ENCODE data around the gene LDLRAD4.

Gene LDLRAD4

GRCh38 chr18:13372531-13372951 is 154.0 kb downstream of the LDLRAD4 start:
- no peak for DNase-seq (ENCODE audit: low read depth)

DNA sequence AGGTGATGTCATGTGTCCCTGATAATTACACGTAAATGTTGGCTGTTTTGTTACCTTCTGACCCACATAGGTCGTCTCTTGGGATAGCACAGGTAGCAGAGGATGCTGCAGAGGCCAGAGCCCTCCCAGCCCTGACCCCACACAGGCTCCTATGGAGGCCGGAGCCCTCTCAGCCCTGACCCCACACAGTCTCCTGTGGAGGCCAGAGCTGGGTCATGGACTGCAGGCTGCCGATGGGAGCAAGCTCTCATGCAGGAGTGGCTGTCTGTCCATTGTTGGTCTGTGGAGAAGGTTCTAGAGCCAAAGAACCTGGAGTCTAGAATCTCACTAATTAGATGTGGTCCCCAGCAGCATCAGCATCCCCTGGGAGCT is 155.5 kb downstream of the LDLRAD4 start:
- no peak for DNase-seq (ENCODE audit: low read depth)

DNA sequence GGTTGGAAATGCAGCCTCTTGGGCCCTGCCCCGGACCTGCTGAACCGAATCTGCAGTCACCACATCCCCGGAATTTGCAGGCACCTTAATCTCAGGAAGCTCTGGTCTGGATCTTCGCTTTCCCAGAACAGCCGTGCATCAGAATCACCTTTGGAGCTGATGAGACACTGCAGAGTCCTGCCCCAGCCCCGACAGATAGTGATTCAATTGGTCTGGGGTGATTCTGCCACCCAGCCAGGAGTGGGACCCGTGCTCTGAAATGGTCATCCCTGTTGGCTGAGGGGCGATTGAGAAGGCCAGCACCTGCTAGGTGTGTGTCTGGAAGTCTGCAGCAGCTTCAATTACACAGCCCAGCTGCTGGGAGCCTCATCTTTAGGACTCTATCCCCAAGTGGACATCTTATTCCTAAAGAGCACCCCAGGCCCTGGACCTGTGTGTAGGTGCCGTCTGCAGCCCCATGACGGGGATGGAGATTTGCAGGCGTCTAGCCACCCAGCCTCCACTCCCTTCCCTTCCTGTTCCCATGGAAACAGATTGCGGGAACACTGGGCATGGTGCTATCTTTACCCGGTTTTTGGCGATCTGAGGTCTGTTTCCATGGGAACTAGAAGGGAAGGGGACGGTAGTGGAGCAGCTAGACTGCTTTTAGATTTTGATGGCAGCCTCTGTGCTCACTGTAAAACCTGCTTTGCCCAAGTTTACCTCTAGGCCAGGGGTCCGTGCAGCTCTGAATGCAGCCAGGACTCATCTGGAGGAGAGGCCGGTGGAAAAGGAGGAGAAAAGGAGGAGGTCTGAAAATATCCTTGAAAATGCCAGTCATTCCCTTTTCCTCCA is 156.1 kb downstream of the LDLRAD4 start:
- DNase-seq (ENCODE audit: low read depth): no peak

DNA sequence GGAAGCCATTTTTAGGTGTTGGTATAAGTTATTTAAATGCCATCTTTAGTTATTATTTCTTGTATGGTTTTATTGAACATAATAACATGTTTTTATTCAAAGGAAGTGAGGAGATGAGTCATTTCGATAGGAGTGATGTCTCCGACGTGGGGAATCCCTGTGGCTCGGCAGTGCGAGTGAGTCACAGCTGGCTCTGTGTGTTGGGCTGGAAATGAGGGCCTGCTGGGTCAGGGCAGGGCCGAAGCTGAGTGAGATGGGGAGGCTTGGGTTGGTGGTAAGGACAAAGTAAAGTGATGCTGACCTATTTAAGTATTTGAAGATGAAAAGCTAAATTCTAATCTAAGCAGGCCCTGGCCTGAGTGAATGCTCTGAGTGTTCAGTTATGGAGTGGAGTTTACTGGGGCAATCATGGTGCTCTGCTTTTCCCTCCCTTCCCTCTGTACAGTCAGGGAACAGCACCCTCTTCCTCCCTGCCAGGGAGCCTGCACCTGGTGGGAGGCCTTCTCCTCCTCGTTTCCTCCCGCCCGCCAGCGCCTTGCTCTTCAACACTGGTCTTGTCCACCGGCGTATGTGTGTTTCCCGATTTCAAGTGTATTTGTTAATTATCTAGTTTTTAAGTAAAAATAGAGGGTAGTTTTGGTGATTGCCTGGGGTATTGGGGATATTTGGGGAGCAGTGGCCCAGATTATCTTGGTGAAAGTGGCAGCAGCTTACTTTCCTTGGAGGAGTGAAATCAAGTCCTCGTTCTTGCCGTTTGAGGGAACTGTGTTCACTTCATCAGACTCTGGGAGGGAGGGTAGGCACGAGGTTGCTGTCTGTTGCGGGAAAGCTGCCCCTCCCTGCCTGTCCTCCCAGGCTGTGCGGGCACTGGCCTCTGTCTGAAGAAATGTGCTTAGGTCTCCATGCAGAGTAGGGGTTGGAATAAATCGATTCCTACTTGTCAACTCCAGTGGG is 157.0 kb downstream of the LDLRAD4 start:
- peak; percentile 47 for DNase-seq (ENCODE audit: low read depth)

DNA sequence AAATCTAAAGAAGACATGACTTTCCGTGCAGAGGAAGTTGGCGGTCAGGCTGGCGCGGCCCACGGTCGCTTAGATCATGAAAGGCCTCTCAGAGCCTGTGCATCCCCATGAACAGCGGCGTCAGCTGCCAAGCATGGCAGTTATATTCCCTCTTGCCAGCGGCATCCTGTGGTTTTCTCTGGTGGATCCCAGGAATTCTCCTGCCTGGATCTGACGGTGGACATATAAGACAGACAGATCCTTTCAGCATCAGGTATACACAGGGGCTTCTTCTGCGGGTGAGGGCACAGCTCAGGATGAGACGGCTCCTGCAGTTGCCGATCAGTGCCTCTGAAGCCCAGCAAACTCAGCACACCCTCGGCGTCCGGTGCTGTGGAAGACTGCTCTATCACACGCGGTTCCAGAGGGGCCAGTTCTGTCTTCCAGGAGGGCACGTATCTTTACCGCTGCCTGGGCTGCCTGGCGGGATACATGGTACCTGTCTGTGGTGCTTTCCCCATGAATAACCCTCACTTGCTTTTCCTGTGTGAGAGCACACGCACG is 157.8 kb downstream of the LDLRAD4 start:
- DNase-seq (ENCODE audit: low read depth): no peak

DNA sequence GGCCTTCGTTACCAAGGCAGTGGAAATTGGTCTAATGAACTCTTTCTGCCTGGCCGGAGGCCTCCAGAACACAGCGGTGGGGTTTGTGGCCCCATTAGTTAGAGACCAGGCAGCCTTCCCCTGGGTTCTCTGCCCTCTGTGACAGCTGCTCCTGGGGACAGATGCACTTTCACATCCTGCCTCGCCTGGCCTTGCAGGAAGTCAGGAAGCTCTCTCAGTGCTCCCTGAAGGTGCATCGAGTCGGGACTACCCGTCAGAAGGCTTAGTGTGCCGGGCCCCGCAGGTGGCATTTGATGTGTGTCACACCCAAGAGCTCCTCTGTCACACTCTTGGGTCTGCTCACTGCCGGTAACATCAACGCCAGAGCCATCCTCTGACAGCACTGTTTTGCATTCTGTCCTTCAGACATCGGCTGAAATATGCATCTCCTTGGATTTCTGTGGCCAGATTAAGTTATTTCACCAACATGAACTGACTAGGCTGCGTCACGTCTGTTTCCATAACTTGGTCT is 158.3 kb downstream of the LDLRAD4 start:
- no peak for DNase-seq (ENCODE audit: low read depth)

DNA sequence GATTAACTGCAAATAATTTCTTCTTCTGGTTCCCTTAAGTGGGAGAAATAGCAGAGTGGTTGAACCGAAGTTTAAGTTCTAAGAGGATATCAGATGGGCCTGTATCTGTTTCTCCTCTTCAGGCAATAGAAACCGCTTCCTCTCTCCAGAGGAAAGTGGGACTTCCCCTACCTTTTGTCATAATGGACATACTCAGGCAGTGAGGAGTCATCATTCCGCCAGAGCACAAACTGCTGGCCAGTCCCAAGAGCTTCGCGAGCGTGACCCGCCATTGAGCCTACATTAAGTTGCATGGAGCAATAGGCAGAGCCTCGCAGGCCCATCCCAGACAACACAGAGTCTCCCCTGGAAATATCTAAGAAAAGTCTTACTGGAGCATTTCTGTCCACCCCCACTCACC is 158.9 kb downstream of the LDLRAD4 start:
- no peak for DNase-seq (ENCODE audit: low read depth)

- DNase-seq (ENCODE audit: low read depth): no peak
Observed at GRCh38 chr18:13378150-13378549, 159.6 kb downstream of the LDLRAD4 start.

GRCh38 chr18:13379062-13379865 is 160.7 kb downstream of the LDLRAD4 start:
- no peak for DNase-seq (ENCODE audit: low read depth)

GRCh38 chr18:13379930-13380690 is 161.6 kb downstream of the LDLRAD4 start:
- no peak for DNase-seq (ENCODE audit: low read depth)

- no peak for DNase-seq (ENCODE audit: low read depth)
Observed at GRCh38 chr18:13380691-13381070, 162.1 kb downstream of the LDLRAD4 start.

- DNase-seq (ENCODE audit: low read depth): no peak
Observed at GRCh38 chr18:13381331-13381730, 162.8 kb downstream of the LDLRAD4 start.

DNA sequence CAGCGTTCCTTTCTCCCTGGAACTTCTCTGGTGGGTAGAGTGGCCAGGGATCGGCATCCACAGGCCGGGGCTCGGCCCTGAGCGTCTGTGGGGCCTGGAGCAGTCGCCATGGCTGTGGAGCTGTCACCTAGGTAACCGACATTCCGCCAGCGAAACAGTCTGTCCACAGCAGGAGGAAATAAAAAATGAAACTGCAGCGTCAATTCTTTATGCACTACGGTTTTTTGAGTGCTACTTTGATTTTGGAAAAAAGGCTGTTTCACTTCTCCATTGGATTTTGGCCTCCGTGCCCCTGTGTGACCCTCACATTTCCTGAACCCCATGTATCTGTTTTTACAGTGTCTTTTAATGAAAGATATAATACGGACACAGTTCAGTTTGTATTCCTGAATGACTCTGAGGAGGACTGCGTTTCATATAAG is 163.4 kb downstream of the LDLRAD4 start:
- peak; percentile 43 for DNase-seq (ENCODE audit: low read depth)

GRCh38 chr18:13382366-13382953 is 163.9 kb downstream of the LDLRAD4 start:
- peak; percentile 51 for DNase-seq (ENCODE audit: low read depth)

GRCh38 chr18:13382954-13383827 is 164.6 kb downstream of the LDLRAD4 start:
- DNase-seq (ENCODE audit: low read depth): no peak

DNA sequence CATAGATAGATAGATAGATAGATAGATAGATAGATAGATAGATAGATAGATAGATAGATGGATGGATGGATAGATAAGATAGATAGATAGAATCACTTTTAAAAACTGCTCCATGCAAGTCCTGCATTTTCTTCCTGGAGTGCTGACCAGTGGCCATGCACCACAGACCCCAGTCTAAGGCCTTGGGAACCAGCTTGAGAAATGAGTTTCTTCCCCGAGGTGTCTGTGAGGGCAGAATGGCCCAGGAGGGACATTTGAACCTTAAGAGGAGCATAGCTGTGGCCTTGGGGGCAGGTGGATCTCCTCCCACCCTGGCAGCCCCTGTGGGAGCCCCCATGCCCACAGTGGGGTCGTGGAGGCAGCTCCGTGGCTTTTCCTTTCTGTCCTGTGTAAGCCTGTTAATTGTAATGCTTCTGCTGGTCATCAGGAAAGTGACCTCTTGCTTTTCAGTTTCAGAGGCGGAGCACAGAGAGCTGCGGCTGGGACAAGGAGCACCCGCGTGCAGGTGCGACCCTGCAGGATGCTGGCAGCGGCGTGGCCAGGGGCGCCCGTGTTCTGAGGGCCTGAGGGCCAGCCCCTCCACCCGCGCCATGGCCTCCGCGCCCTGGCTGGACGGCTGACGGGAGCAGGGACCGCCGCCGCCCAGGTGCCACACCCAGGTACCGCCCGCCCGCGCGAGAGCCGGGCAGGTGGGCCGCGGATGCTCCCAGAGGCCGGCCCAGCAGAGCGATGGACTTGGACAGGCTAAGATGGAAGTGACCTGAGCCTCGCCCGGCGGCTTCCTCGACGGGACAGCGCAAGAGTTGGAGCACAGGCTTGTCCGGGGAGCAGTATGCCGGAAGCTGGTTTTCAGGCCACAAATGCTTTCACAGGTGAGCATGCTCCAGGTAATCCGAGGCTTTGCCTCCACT is 168.6 kb downstream of the LDLRAD4 start:
- DNase-seq (ENCODE audit: low read depth): no peak

DNA sequence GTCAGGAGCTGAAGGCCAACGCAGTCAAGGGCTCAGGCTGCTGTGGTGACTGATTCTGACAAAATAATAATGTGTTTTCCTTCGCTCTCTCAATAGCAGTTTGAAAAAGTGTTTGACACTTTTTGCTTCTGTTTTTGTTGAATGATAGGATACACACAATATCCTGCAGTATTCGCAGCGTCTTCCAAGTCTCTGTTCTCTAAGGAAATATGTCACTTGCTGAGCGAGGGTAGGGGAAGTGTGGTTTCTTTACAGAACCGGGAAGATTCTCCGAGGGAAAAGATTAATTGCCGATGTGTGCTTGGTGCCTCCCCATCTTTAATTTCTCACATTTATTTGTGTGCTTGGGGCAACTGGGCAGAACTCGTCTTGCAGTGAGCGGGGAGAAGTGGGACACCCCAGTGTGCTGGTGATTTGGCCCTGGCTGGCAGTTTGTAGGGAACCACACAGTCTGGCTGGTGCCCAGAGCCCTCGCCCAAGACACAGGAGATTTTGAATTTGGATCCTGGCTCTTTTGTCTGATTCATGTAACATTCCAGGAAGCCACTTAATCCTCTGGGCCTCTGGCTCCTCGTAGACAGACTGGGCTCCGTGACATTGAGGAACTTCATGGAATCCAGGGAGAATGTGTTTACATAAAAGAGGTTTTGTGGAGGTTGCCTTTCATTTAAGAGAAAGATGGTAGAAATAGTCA is 169.4 kb downstream of the LDLRAD4 start:
- DNase-seq (ENCODE audit: low read depth): peak; percentile 49
